Measurements from ENCODE around the gene LYSMD1.

The LYSMD1 gene

DNA sequence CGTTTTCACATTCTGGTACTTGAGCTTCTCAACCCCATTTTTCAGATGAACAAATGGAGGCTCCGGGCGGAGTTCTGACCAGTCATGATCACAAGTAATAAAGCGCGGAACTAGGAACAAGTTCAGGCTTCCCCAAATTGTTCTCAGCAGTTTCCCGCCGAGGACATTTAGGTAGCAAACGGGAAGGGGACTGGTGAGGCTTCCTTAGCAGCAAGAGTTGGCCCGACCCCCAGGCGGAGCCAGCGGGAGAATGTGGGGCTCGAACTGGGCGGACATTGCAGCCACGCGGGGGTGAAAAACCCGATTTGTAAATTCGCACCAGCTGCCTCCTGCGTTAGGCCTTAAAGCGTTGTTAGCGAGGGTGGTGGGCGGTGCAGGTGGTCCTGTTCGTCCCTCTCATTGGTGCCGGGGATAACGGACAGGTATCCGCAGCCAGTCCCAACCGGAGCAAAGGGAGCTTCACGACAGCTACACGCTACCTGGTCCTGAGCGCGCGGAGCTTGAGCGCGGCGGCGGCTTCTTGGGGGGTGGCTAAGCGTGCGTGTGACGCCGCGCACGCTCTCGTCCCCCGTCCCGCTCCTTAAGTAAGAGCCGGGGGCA is 34.6 kb downstream of the LYSMD1 start:
- Histone ChIP-seq H3K36me3 (ENCODE audit: control insufficient read depth, insufficient read depth, low read length) (no peaks in the 10 kb centered on the region), H3K27me3 (ENCODE audit: control insufficient read depth, insufficient read depth, low read length) (no peaks in the 10 kb centered on the region), H3K27ac (ENCODE audit: low read depth, low read length) (peak overlapping the region; percentile 50), H3K4me3 (ENCODE audit: low read length) (peak overlapping the region; percentile 64), H3K4me1 (ENCODE audit: control insufficient read depth, insufficient read depth, low read length) (no peaks in the 10 kb centered on the region), H3K9ac (ENCODE audit: low read length) (peak overlapping the region; percentile 30)

DNA sequence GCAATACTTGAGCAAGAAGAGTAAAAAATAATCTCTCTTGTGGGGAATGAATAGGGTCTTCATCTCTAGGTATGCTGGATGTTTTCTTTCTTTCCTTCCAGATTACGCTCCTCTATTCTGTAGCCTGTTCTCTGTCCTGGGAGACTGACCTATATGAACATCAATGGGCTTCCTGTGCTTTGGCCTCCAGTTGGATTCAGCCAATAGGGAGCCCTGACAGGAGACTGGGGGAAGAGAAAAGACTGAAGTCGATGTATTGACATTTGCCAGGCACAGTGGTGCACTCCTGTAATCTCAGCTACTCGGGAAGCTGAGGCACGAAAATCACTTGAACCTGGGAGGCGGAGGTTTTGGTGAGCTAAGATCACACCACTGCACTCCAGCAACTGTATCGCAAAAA is 36.9 kb downstream of the LYSMD1 start:
- H3K27me3 ChIP-seq (ENCODE audit: control insufficient read depth, insufficient read depth, low read length) = no peaks in the 10 kb centered on the region
- no peak overlapping the region for H3K9ac ChIP-seq (ENCODE audit: low read length)
- H3K4me1 ChIP-seq (ENCODE audit: control insufficient read depth, insufficient read depth, low read length) = no peaks in the 10 kb centered on the region
- no peak overlapping the region for H3K4me3 ChIP-seq (ENCODE audit: low read length)
- H3K27ac ChIP-seq (ENCODE audit: low read depth, low read length) = no peak overlapping the region
- H3K36me3 ChIP-seq (ENCODE audit: control insufficient read depth, insufficient read depth, low read length) = no peaks in the 10 kb centered on the region

DNA sequence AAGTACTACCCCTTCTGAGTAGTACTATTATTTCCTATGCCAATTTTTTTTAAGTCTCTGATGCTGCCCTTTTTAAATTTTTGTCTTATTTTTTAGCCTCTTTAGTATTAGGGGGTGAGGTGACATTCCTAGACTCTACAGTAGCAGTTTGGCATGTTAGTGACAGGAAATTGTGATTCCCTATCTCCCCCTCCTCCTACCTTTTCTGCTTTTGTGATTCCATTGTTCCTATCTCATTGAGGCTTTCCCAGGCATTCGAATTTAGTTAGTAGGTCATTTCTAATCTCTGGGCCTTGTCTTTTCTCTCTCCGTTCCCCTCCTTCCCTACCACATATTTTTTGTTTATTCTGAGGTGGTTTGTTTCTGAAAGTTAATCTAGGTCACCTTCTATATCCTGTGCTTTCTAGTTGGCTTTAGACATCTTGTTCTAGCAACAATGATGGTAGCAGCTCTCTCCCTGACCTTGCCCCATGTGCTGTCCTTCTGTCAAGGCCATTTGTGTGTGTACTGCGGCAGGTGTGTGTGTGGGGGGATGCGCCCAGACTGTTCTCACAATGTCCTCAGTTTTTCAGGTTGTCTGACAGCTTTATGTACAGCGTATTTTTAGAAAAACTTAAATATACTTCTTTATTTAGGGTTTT is 40.8 kb downstream of the LYSMD1 start:
- Histone ChIP-seq H3K27ac (ENCODE audit: low read depth, low read length) (no peak overlapping the region), H3K9ac (ENCODE audit: low read length) (no peak overlapping the region), H3K36me3 (ENCODE audit: control insufficient read depth, insufficient read depth, low read length) (no peaks in the 10 kb centered on the region), H3K4me3 (ENCODE audit: low read length) (no peak overlapping the region), H3K4me1 (ENCODE audit: control insufficient read depth, insufficient read depth, low read length) (no peaks in the 10 kb centered on the region), H3K27me3 (ENCODE audit: control insufficient read depth, insufficient read depth, low read length) (no peaks in the 10 kb centered on the region)

DNA sequence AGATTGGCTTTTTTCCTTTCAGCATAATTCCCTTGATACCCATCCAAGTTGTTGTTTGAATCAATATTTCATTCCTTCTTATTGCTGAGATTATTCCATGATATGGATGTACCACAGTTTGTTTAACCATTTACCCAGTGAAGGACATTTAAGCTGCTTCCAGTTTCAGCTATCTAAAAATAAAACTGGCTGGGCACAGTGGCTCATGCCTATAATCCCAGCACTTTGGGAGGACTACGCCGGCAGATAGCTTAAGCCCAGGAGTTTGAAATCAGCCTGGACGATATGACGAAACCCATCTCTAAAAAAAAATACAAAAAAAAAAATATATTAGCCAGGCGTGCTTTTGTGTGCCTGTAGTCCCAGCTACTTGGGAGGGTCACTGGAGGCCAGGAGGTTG is 51.8 kb downstream of the LYSMD1 start:
- H3K36me3 ChIP-seq (ENCODE audit: control insufficient read depth, insufficient read depth, low read length) = peaks cover 7% of the 10 kb centered on the region
- no peaks in the 10 kb centered on the region for H3K4me1 ChIP-seq (ENCODE audit: control insufficient read depth, insufficient read depth, low read length)
- H3K27me3 ChIP-seq (ENCODE audit: control insufficient read depth, insufficient read depth, low read length) = no peaks in the 10 kb centered on the region

More for the DNA sequence above, 51.8 kb downstream of the LYSMD1 start:
- Histone ChIP-seq H3K4me3 (ENCODE audit: low read length) (no peak overlapping the region), H3K9ac (ENCODE audit: low read length) (no peak overlapping the region), H3K27ac (ENCODE audit: low read depth, low read length) (no peak overlapping the region)

Data from rectal smooth muscle tissue (tissue), 1 donor.